HUES6 (cell line): ENCODE measurements around the gene MPC2.
"Not testable (repeated sequence)": the region's sequence is repeated elsewhere in the genome, so short reads cannot be mapped to it uniquely, and the experiment has no call there.

ENCODE experiments used
- H3K27ac ChIP-seq: 2 replicates; pipeline ENCODE4 v1.7.0; 2013; ENCODE audit warnings: low read depth, mild to moderate bottlenecking, low read length, inconsistent platforms
- H3K27me3 ChIP-seq: 2 replicates; pipeline ENCODE4 v1.6.1; 2013; ENCODE audit warnings: low read length; ENCODE audit not compliant: control insufficient read depth, insufficient read depth
- H3K36me3 ChIP-seq: 2 replicates; pipeline ENCODE4 v1.6.1; 2013; ENCODE audit warnings: low read length; ENCODE audit not compliant: control insufficient read depth, insufficient read depth
- H3K4me1 ChIP-seq: 2 replicates; pipeline ENCODE4 v1.6.1; 2013; ENCODE audit warnings: low read length; ENCODE audit not compliant: control insufficient read depth, insufficient read depth
- H3K4me3 ChIP-seq: 2 replicates; pipeline ENCODE4 v1.5.1; 2013; ENCODE audit warnings: low read depth, low read length
- H3K9ac ChIP-seq: one replicate; pipeline ENCODE4 v1.6.1; 2013; ENCODE audit warnings: mild to moderate bottlenecking, low read length
- H3K9me3 ChIP-seq: 2 replicates; pipeline ENCODE4 v1.6.1; 2013; ENCODE audit warnings: low read depth, low read length; ENCODE audit not compliant: control insufficient read depth, insufficient read depth

MPC2 gene

DNA sequence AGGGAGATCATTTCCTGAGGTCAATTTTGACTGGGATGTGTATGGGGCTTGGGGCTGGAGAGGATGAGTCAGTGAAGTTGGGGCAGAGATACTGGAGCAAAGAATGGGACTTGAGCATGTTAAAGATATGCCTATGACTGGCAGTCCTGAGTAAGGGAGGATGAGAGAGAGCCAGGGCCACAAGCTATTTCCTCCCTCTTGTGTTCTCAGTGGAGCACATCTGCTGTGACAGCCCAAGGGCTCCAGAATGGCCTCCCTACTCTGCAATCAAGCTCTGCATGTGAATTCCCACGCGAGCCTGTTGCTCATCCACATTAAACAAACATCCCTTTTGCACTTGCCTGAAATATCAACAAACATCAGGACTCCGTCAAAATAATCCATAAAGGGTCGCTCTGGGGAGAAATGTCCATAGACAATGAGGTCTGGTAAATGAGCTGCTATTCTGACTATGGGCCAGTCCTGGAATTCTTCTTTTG is 32.2 kb downstream of the MPC2 start:
- H3K4me1 ChIP-seq, result peaks cover 15% of the 10 kb centered on the region
- no peaks in the 10 kb centered on the region for H3K27me3 ChIP-seq
- no peak overlapping the region for H3K9ac ChIP-seq
- peaks cover 10% of the 10 kb centered on the region for H3K9me3 ChIP-seq
- no peak overlapping the region for H3K27ac ChIP-seq
- no peak overlapping the region for H3K4me3 ChIP-seq
- H3K36me3 ChIP-seq, result no peaks in the 10 kb centered on the region

DNA sequence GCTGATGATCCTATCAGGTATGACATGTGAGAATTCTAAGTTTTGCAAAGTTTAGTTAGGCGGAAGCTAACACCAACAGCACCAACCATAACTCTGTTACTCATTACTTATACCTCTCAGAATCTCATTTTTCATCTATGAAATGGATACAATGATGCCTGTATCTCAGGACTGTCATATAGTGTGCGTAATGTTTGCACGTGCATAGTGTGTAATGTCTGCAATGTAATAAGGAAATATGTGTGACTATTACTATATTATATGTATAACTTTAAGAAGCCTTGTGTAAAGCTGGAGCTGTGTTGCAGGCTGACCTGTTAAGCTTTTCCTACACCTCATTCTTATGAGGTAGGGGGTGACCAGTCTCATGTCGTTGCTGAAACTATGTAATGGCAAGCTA is 36.0 kb downstream of the MPC2 start:
- Histone ChIP-seq H3K4me3 (no peak overlapping the region), H3K27me3 (no peaks in the 10 kb centered on the region), H3K4me1 (peaks cover 15% of the 10 kb centered on the region), H3K9me3 (no peaks in the 10 kb centered on the region), H3K9ac (no peak overlapping the region), H3K27ac (no peak overlapping the region), H3K36me3 (no peaks in the 10 kb centered on the region)

DNA sequence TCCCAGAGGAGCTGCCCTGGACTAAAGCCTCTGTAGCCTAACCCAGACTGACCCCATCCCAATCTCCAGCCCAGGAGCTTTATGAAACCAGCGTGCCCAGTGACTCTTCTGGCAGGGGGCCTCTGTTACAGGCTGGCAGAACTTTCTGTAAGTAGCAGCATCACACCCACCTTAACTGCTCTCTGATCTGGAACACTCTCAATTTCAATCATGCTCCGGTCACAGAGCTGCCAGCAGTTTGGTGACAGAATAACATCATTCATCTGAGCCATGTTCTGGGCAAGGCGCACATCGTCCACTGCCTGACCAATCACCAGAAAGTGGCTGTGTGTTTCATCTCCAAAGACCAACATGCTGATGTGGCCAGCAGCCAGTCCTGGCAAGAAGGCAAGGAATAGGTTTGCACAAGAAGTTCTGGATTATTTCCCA is 37.6 kb downstream of the MPC2 start:
- Histone ChIP-seq H3K9ac (no peak overlapping the region), H3K36me3 (no peaks in the 10 kb centered on the region), H3K27me3 (no peaks in the 10 kb centered on the region), H3K27ac (no peak overlapping the region), H3K4me1 (no peaks in the 10 kb centered on the region; the same call in 1 of the 2 replicates), H3K9me3 (no peaks in the 10 kb centered on the region), H3K4me3 (no peak overlapping the region)

DNA sequence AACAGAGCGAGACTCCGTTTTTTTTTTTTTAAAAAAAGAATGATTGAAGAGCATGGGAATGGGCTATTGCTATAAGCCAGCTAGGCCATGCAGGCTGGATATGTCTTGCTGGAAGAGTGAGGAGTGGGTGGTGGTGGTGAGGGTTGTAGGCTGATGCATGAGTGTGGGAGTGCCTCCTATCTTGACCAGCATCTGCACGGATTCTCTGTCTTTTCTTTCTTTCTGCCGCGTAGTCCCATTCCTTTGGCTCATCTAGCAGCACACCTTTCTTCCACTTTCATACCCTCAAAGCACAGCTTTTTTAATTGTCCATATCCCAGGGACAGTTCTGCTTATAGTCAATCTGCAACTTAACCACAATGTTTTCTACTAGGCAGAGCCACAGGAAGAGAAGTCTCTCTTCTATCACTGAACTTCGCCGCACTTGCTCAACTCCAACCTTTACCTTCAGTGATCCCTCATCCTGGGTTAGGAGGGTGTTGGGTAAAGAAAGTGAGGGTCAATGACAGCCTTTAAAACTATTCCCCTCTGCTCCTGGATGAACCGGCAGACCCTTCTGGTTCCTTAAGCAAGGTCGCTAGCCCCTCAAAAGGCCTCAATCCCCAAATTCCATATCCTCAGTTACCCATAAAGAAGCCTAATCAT is 38.2 kb downstream of the MPC2 start:
- H3K9ac ChIP-seq, result no peak overlapping the region
- H3K4me3 ChIP-seq, result no peak overlapping the region
- no peak overlapping the region for H3K27ac ChIP-seq
- no peaks in the 10 kb centered on the region for H3K9me3 ChIP-seq
- H3K36me3 ChIP-seq, result no peaks in the 10 kb centered on the region
- H3K27me3 ChIP-seq, result no peaks in the 10 kb centered on the region
- H3K4me1 ChIP-seq, result no peaks in the 10 kb centered on the region

DNA sequence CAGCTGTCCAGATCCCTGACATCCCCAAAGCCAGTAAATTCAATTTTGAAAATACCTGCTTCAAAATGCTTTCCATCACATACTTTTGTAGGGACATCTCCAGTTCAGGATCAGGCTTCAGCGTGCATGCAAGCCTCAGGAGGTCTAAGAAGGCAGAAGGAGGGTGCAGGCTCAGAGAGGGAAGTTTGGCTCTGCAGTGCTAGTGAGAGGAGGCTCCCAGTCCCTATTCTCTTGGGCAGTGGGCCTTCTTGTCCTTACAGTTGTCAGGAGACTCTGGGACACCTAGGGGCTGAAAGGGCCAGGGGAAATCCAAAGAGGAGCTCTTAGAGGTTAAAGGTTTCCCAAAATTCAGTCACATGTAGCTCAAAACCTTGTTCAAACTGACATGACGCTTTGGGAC is 43.1 kb downstream of the MPC2 start:
- H3K4me3 ChIP-seq, result no peak overlapping the region
- no peak overlapping the region for H3K9ac ChIP-seq
- H3K4me1 ChIP-seq, result no peaks in the 10 kb centered on the region

DNA sequence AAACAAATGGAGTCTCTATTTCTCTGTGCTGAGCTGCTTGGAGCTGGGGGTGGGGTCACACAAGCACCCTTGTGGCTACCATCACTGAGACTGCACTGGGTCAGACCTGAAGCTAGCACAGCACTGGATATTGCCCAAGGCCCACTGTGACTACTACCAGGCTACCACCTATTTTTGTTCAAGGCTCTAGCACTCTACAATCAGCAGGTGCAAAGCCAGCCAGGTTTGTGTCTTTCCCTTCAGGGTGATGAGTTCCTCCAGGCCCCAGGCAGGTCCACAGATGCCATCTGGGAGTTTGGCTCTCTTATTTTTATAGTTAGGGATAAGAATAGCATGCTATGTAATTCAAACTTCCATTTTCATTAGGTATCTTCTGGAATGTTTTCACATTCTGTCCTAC is 46.5 kb downstream of the MPC2 start:
- H3K4me1 ChIP-seq, result no peaks in the 10 kb centered on the region
- no peak overlapping the region for H3K9ac ChIP-seq
- H3K36me3 ChIP-seq, result no peaks in the 10 kb centered on the region
- 0 out of 2 replicates have a peak, but pooled peaks cover 2% of the 10 kb centered on the region for H3K9me3 ChIP-seq
- no peak overlapping the region for H3K27ac ChIP-seq
- H3K27me3 ChIP-seq, result no peaks in the 10 kb centered on the region
- H3K4me3 ChIP-seq, result no peak overlapping the region

More for the DNA sequence above, 43.1 kb downstream of the MPC2 start:
- Histone ChIP-seq H3K27me3 (no peaks in the 10 kb centered on the region), H3K27ac (no peak overlapping the region), H3K9me3 (no peaks in the 10 kb centered on the region), H3K36me3 (no peaks in the 10 kb centered on the region)

DNA sequence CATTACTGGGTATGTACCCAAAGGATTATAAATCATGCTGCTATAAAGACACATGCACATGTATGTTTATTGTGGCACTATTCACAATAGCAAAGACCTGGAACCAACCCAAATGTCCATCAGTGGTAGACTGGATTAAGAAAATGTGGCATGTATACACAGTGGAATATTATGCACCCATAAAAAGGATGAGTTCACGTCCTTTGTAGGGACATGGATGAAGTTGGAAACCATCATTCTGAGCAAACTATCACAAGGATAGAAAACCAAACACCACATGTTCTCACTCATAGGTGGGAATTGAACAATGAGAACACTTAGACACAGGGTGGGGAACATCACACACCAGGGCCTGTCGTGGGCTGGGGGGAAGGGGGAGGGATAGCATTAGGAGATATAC is 49.7 kb downstream of the MPC2 start:
- not testable (repeated sequence) for H3K4me1 ChIP-seq, H3K36me3 ChIP-seq, H3K4me3 ChIP-seq, H3K27me3 ChIP-seq, H3K27ac ChIP-seq, H3K9me3 ChIP-seq, H3K9ac ChIP-seq

DNA sequence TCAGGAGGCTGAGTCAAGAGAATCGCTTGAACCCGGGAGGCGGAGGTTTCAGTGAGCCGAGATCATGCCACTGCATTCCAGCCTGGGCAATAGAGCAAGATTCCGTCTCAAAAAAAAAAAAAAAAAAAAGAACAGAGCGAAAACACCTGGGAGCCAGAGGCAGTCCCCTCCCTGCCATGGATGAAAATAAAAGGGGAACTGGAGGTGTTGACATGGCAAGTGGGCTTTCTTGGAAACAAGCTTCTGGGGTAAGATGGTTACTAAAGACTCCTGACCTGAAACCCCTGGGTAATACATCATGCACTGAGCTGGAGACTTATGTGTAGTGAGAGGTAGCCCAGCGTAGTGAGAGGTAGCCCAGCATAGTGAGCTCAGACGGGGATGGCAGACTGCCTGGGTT is 54.5 kb downstream of the MPC2 start:
- no peak overlapping the region for H3K4me3 ChIP-seq
- H3K27ac ChIP-seq, result no peak overlapping the region
- no peak overlapping the region for H3K9ac ChIP-seq
- no peaks in the 10 kb centered on the region for H3K36me3 ChIP-seq
- no peaks in the 10 kb centered on the region for H3K27me3 ChIP-seq
- no peaks in the 10 kb centered on the region for H3K4me1 ChIP-seq
- H3K9me3 ChIP-seq, result 0 out of 2 replicates have a peak, but pooled peaks cover 2% of the 10 kb centered on the region

DNA sequence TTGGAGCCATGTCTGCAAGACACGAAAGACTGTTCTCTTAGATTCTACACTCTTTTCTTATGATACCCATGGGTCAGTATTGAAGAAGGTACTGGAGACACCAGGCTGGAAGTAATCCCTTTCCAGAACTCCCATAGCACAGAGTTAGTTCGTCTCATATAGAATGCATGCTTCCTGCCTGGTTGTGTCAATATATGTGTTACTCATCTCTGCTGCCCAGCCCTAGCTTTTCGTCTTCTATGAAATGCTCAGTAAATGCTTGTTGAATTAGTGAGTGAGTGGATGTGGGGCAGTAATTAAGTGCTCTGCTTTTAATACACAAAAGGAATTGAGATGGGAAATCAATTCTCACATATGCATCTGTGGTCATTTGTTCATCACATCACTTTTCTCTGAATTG is 55.1 kb downstream of the MPC2 start:
- no peak overlapping the region for H3K27ac ChIP-seq
- H3K9me3 ChIP-seq, result no peaks in the 10 kb centered on the region
- no peaks in the 10 kb centered on the region for H3K27me3 ChIP-seq
- no peak overlapping the region for H3K9ac ChIP-seq
- H3K4me3 ChIP-seq, result no peak overlapping the region
- no peaks in the 10 kb centered on the region for H3K4me1 ChIP-seq
- no peaks in the 10 kb centered on the region for H3K36me3 ChIP-seq

DNA sequence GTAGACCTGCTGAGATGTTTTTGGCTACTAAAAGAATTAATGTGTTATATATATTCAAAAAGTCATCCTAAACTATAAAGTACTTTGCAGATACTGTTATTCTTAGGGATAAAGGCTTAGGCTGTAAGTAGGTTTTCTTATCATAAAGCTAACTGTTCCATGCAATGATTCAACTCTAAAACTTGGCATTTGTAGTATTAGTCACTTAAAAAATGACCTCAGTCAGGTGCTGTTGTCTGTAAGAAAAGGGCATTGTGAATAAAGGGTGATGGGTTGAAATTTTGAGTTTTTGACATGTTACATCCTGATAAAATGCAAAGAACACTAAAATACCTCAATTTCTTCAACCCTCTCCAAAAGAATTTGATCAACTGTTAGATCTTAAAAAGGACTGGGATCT is 55.8 kb downstream of the MPC2 start:
- Histone ChIP-seq H3K27me3 (no peaks in the 10 kb centered on the region), H3K36me3 (no peaks in the 10 kb centered on the region), H3K9ac (no peak overlapping the region), H3K4me3 (no peak overlapping the region), H3K27ac (no peak overlapping the region), H3K9me3 (no peaks in the 10 kb centered on the region), H3K4me1 (no peaks in the 10 kb centered on the region)

DNA sequence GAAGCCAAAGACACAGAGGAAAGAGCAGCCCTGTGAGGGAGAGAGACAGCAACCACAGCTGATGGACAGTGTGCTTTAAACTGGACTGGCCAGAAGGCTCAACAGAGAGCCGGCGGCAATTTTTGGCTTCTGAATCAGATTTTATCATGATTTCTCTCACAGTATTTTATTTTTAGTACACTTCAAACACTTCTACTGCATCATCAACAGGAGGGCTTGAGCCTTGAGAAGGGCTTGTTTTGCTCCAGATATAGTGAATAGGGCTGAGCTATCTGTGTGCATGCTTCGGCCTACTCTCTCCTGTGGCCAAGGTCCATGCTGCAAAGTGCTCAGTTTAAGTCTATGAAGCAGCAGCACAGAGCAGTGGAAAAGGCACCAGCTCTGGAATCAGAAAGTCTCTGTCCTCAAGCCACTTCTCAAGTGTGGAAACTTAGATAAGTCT is 56.3 kb downstream of the MPC2 start:
- H3K27ac ChIP-seq, result no peak overlapping the region
- H3K9ac ChIP-seq, result no peak overlapping the region
- H3K4me1 ChIP-seq, result no peaks in the 10 kb centered on the region
- H3K36me3 ChIP-seq, result no peaks in the 10 kb centered on the region
- no peaks in the 10 kb centered on the region for H3K27me3 ChIP-seq
- H3K4me3 ChIP-seq, result no peak overlapping the region
- H3K9me3 ChIP-seq, result no peaks in the 10 kb centered on the region
